ENCODE data around the gene TEX44.

- TF ChIP-seq CEBPB (IDR thresholded peaks at IDR 0.05; ENCODE audit: low read depth): no peak
- TF ChIP-seq, protein P1, sequence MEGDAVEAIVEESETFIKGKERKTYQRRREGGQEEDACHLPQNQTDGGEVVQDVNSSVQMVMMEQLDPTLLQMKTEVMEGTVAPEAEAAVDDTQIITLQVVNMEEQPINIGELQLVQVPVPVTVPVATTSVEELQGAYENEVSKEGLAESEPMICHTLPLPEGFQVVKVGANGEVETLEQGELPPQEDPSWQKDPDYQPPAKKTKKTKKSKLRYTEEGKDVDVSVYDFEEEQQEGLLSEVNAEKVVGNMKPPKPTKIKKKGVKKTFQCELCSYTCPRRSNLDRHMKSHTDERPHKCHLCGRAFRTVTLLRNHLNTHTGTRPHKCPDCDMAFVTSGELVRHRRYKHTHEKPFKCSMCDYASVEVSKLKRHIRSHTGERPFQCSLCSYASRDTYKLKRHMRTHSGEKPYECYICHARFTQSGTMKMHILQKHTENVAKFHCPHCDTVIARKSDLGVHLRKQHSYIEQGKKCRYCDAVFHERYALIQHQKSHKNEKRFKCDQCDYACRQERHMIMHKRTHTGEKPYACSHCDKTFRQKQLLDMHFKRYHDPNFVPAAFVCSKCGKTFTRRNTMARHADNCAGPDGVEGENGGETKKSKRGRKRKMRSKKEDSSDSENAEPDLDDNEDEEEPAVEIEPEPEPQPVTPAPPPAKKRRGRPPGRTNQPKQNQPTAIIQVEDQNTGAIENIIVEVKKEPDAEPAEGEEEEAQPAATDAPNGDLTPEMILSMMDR (IDR thresholded peaks at IDR 0.05 in 2 of 3, conservative IDR thresholded peaks at IDR 0.05 in 1 of 3; ENCODE audit: borderline replicate concordance in 1 of 3, insufficient read depth in 1 of 3, low read depth in 2 of 3, low read length in 2 of 3): no peak
Measured at GRCh38 chr2:231589656-231590055, 3.0 kb upstream of the TEX44 start.
